GM20000 (cell line): ENCODE data around the gene IP6K2.

Experiments
- DNase-seq: peaks from one replicate; pipeline ENCODE4 v3.0.0; 2012; ENCODE audit warnings: low spot score
- CTCF ChIP-seq: IDR thresholded peaks from 2 replicates; pipeline ENCODE4 v1.5.1; 2012; ENCODE audit warnings: mild to moderate bottlenecking, control low read depth; ENCODE audit errors: extremely low read depth, missing control alignments

The IP6K2 gene

GRCh38 chr3:48674505-48674904 lies 42.5 kb downstream of the IP6K2 start:
- DNase-seq: no peak
- TF ChIP-seq CTCF: no peak

GRCh38 chr3:48672522-48672921 lies 44.5 kb downstream of the IP6K2 start:
- no peak for TF ChIP-seq CTCF
- no peak for DNase-seq

GRCh38 chr3:48664929-48665328 lies 52.1 kb downstream of the IP6K2 start:
- DNase-seq: no peak
- no peak for TF ChIP-seq CTCF

GRCh38 chr3:48664313-48664644 lies 52.7 kb downstream of the IP6K2 start:
- TF ChIP-seq CTCF: no peak
- DNase-seq: no peak

- peak; percentile 99 for DNase-seq
- peak; percentile 62 for TF ChIP-seq CTCF
These were observed 53.3 kb downstream of the IP6K2 start for GRCh38 chr3:48663489-48664312.

GRCh38 chr3:48662753-48663488 lies 54.1 kb downstream of the IP6K2 start, which contains the start of gene CELSR3:
CELSR3 (minus strand) TSS chr3:48662886; CDS start chr3:48662634, 252 bp downstream.
- no peak for TF ChIP-seq CTCF
- peak; percentile 80 for DNase-seq

- TF ChIP-seq CTCF: no peak
- DNase-seq: no peak
These were observed 54.8 kb downstream of the IP6K2 start for GRCh38 chr3:48662145-48662752.
